DOHH2 (cell line): ENCODE results near the gene APOBEC2.

Experiments used
- EZH2phosphoT487 ChIP-seq: fragments of 200-600 bp; sonication (generic); IDR thresholded peaks from 2 replicates; pipeline ENCODE4 v1.6.1; 2017; ENCODE audit warnings: borderline replicate concordance, mild to moderate bottlenecking, antibody characterized with exemption, low read length, moderate library complexity, mixed read lengths
- TF ChIP-seq, protein P1 (sequence below): fragments of 200-600 bp; sonication (generic); IDR thresholded peaks from one replicate; pipeline ENCODE4 v1.5.1; 2014; ENCODE audit warnings: antibody characterized with exemption, mild to moderate bottlenecking, low read depth, low read length; ENCODE audit not compliant: poor library complexity, severe bottlenecking

GRCh38 chr6:41088451-41088850, 35.4 kb downstream of the APOBEC2 start:
- TF ChIP-seq, protein P1, sequence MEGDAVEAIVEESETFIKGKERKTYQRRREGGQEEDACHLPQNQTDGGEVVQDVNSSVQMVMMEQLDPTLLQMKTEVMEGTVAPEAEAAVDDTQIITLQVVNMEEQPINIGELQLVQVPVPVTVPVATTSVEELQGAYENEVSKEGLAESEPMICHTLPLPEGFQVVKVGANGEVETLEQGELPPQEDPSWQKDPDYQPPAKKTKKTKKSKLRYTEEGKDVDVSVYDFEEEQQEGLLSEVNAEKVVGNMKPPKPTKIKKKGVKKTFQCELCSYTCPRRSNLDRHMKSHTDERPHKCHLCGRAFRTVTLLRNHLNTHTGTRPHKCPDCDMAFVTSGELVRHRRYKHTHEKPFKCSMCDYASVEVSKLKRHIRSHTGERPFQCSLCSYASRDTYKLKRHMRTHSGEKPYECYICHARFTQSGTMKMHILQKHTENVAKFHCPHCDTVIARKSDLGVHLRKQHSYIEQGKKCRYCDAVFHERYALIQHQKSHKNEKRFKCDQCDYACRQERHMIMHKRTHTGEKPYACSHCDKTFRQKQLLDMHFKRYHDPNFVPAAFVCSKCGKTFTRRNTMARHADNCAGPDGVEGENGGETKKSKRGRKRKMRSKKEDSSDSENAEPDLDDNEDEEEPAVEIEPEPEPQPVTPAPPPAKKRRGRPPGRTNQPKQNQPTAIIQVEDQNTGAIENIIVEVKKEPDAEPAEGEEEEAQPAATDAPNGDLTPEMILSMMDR, result no peak
- TF ChIP-seq EZH2phosphoT487, result no peak
